Gastrocnemius medialis (tissue), 4 donors: ENCODE measurements around the gene STK11IP.

ENCODE experiments used
- POLR2A ChIP-seq, 2 donors: fragments of 450-650 bp; IDR thresholded peaks; one replicate each; pipeline ENCODE4 v1.6.1; 2017; ENCODE audit warnings: antibody characterized with exemption in 2 of 2, mild to moderate bottlenecking in 2 of 2, moderate library complexity in 2 of 2
- TF ChIP-seq, protein P1 (sequence below), 5 experiments: fragments of 450-650 bp in 3 of 5; fragments of 200-600 bp in 2 of 5; sonication (generic) in 2 of 5; IDR thresholded peaks in 4 of 5; conservative IDR thresholded peaks in 1 of 5; 1 replicate in 4 of 5; 2 replicates in 1 of 5; pipeline ENCODE4 v1.5.1; 2016 to 2019; ENCODE audit warnings: antibody characterized with exemption in 5 of 5, mild to moderate bottlenecking in 3 of 5, moderate library complexity in 3 of 5

DNA sequence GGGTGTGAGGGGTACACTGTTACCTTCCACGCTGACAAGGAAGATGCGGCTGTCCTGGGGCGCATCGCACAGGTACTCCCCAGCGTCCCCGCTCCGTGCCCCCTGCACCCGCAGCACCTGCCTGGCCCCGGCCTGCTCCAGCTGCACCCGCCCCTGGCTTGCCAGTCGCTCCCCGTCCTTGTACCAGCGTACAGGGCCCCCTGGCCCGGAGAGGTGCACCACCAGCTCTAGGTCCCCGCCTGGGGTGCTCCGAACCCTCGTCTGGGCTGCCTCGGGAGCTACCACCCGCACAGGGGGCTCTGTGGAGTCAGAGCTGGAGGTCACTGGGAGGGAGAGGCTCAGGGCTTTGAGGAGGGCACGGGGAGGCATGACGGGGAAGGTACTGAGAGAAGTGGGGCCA, 40.3 kb upstream of the STK11IP start:
- TF ChIP-seq, protein P1, sequence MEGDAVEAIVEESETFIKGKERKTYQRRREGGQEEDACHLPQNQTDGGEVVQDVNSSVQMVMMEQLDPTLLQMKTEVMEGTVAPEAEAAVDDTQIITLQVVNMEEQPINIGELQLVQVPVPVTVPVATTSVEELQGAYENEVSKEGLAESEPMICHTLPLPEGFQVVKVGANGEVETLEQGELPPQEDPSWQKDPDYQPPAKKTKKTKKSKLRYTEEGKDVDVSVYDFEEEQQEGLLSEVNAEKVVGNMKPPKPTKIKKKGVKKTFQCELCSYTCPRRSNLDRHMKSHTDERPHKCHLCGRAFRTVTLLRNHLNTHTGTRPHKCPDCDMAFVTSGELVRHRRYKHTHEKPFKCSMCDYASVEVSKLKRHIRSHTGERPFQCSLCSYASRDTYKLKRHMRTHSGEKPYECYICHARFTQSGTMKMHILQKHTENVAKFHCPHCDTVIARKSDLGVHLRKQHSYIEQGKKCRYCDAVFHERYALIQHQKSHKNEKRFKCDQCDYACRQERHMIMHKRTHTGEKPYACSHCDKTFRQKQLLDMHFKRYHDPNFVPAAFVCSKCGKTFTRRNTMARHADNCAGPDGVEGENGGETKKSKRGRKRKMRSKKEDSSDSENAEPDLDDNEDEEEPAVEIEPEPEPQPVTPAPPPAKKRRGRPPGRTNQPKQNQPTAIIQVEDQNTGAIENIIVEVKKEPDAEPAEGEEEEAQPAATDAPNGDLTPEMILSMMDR (IDR thresholded peaks at IDR 0.05 in 4 of 5, conservative IDR thresholded peaks at IDR 0.05 in 1 of 5) = no peak
- TF ChIP-seq POLR2A (IDR thresholded peaks at IDR 0.05) = no peak
